Activated gamma-delta T cell (primary cell): ENCODE results near the gene ASRGL1.
A peak's percentile ranks its signal among the peaks of the same experiment; 100 is the strongest.
"Not testable (repeated sequence)": the region's sequence is repeated elsewhere in the genome, so short reads cannot be mapped to it uniquely, and the experiment has no call there.

Experiments used
- DNase-seq: peaks from one replicate; lab custom pipeline; 2025; lab: John Stamatoyannopoulos, UW

The ASRGL1 gene

GRCh38 chr11:62352355-62353336 is 15.4 kb downstream of the ASRGL1 start:
- DNase-seq: no peak

- DNase-seq: no peak
These were observed 16.6 kb downstream of the ASRGL1 start for GRCh38 chr11:62353841-62354240.

GRCh38 chr11:62358273-62358672 is 21.0 kb downstream of the ASRGL1 start:
- DNase-seq: no peak

- DNase-seq: no peak
These were observed 22.2 kb downstream of the ASRGL1 start for GRCh38 chr11:62359475-62359874.

- DNase-seq: no peak
These were observed 23.4 kb downstream of the ASRGL1 start for GRCh38 chr11:62360685-62361084.

- not testable (repeated sequence) for DNase-seq
These were observed 31.7 kb downstream of the ASRGL1 start for GRCh38 chr11:62368861-62369477.

- DNase-seq: peak; percentile 48
These were observed 33.6 kb downstream of the ASRGL1 start for GRCh38 chr11:62370743-62371440.

- no peak for DNase-seq
These were observed 35.6 kb downstream of the ASRGL1 start for GRCh38 chr11:62372871-62373270.

- no peak for DNase-seq
These were observed 36.3 kb downstream of the ASRGL1 start for GRCh38 chr11:62373464-62374119.

- DNase-seq: no peak
These were observed 37.6 kb downstream of the ASRGL1 start for GRCh38 chr11:62374801-62375200.

- not testable (repeated sequence) for DNase-seq
These were observed 41.3 kb downstream of the ASRGL1 start for GRCh38 chr11:62378459-62379063.

- DNase-seq: not testable (repeated sequence)
These were observed 42.3 kb downstream of the ASRGL1 start for GRCh38 chr11:62379586-62379985.

GRCh38 chr11:62380821-62381245 is 43.6 kb downstream of the ASRGL1 start:
- DNase-seq: not testable (repeated sequence)

GRCh38 chr11:62383822-62384221 is 46.6 kb downstream of the ASRGL1 start:
- DNase-seq: no peak

GRCh38 chr11:62386083-62386482 is 48.8 kb downstream of the ASRGL1 start:
- not testable (repeated sequence) for DNase-seq

- DNase-seq: no peak
These were observed 50.1 kb downstream of the ASRGL1 start for GRCh38 chr11:62387381-62387780.

GRCh38 chr11:62388999-62389398 is 51.8 kb downstream of the ASRGL1 start:
- no peak for DNase-seq

- no peak for DNase-seq
These were observed 53.0 kb downstream of the ASRGL1 start for GRCh38 chr11:62390237-62390636.

GRCh38 chr11:62390722-62391121 is 53.5 kb downstream of the ASRGL1 start:
- no peak for DNase-seq

GRCh38 chr11:62391642-62392425 is 54.6 kb downstream of the ASRGL1 start:
- DNase-seq: no peak

GRCh38 chr11:62392506-62392905 is 55.3 kb downstream of the ASRGL1 start:
- DNase-seq: no peak
